ENCODE results near the gene PPP1R9B. TPM values are rescaled to one million over a fixed set of nuclear protein-coding genes. Genes with fewer than 3 reads are reported as not detected.
A peak's percentile ranks its signal among the peaks of the same experiment; 100 is the strongest.

PPP1R9B gene
- total RNA-seq, 2 donors from 2014 or later: 24.1 to 34.6 TPM

DNA sequence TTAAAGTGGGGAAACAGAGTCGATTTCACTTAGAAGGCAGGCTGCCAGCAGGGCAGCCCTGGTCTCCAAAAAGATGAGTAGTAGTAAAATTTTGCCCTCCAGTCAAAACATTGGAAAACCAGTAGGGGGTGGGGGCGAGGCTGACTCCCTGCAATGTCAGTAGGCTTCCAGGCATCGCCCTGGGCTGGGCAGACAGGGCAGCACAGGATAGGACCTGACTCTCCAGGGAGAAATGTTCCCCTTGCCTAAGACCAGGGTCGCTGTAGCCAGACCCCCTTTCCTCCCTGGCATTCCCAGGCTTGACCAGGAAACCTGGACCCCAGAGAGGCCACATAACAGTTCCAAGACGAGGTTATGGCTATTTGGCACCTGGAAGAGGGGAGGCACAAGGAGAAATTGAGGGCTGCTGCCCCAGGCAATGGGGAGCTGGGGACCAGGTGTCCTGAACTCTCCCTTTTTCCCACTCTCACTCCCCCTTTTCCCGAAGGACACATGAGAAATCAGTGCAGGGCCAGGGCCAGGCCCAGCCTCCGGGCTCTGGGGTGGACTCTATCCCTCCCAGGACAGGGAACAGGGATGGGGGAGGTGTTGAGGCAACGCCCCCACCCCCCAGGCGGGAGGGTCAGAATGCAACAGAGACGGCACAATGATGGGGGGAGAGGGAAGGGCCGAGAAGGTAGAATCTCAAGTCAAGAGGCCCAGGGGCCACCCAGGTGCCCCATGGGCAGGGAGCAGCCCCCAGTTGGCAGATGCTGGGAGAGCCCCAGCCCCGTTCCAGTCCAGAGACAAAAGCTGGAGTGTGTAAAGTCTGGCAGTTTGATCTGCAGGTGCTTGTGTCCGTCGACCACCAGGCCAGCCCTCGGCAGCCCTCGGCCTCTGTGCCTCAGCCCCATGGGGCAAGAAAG is 16.0 kb downstream of the PPP1R9B start:
- Mint-ChIP-seq H3K27ac (no peak overlapping the region), H3K4me3 (no peak overlapping the region), H3K4me1 (peaks cover 11% of the 10 kb centered on the region), H3K9me3 (no peaks in the 10 kb centered on the region), H3K36me3 (ENCODE audit: low read depth) (peaks cover 29% of the 10 kb centered on the region), H3K27me3 (ENCODE audit: insufficient read depth) (peaks cover 23% of the 10 kb centered on the region)
- H3K27ac ChIP-seq (ENCODE audit: low read depth, low read length): no peak overlapping the region
- peaks cover 41% of the 10 kb centered on the region for H3K36me3 ChIP-seq (ENCODE audit: control insufficient read depth, insufficient read depth, low read length)
- H3K4me1 ChIP-seq (ENCODE audit: control insufficient read depth, insufficient read depth, low read length): no peaks in the 10 kb centered on the region
- DNase-seq: peak; percentile 66
- no peak overlapping the region for H3K9ac ChIP-seq (ENCODE audit: extremely low read depth, low read length, poor library complexity, severe bottlenecking)
- H3K4me3 ChIP-seq (ENCODE audit: low read length): no peak overlapping the region
- no peaks in the 10 kb centered on the region for H3K27me3 ChIP-seq (ENCODE audit: control insufficient read depth, insufficient read depth, low read length, poor library complexity, severe bottlenecking)
- no peaks in the 10 kb centered on the region for H3K9me3 ChIP-seq (ENCODE audit: control insufficient read depth, low read length)
- WGBS, 2 experiments (ENCODE audit: insufficient coverage in 1 of 2, insufficient read length in 1 of 2): 68 to 77% methylated on average over 6 to 16 of the region's 16 CpGs
- TF ChIP-seq, protein P1, sequence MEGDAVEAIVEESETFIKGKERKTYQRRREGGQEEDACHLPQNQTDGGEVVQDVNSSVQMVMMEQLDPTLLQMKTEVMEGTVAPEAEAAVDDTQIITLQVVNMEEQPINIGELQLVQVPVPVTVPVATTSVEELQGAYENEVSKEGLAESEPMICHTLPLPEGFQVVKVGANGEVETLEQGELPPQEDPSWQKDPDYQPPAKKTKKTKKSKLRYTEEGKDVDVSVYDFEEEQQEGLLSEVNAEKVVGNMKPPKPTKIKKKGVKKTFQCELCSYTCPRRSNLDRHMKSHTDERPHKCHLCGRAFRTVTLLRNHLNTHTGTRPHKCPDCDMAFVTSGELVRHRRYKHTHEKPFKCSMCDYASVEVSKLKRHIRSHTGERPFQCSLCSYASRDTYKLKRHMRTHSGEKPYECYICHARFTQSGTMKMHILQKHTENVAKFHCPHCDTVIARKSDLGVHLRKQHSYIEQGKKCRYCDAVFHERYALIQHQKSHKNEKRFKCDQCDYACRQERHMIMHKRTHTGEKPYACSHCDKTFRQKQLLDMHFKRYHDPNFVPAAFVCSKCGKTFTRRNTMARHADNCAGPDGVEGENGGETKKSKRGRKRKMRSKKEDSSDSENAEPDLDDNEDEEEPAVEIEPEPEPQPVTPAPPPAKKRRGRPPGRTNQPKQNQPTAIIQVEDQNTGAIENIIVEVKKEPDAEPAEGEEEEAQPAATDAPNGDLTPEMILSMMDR (conservative IDR thresholded peaks at IDR 0.05): no peak

DNA sequence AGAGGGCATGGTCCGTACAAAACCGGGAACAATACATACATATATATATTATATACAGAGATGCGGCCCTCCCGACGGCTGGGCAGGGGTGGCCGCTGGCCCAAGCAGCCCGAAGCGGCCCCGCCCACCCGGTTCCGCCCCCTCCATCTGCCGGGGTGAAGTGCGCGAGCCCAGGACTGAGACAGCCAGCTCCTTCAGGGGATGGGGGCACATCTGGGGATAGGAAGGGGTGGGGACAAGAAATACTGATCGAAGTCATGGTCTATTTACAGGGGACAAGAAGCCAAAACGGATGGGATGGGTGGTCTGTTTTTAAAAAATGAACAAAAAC is 16.7 kb downstream of the PPP1R9B start:
- Histone ChIP-seq H3K9ac (ENCODE audit: extremely low read depth, low read length, poor library complexity, severe bottlenecking) (no peak overlapping the region), H3K9me3 (ENCODE audit: control insufficient read depth, low read length) (no peaks in the 10 kb centered on the region), H3K27me3 (ENCODE audit: control insufficient read depth, insufficient read depth, low read length, poor library complexity, severe bottlenecking) (no peaks in the 10 kb centered on the region), H3K27ac (ENCODE audit: low read depth, low read length) (no peak overlapping the region), H3K36me3 (ENCODE audit: control insufficient read depth, insufficient read depth, low read length) (peaks cover 34% of the 10 kb centered on the region), H3K4me1 (ENCODE audit: control insufficient read depth, insufficient read depth, low read length) (no peaks in the 10 kb centered on the region), H3K4me3 (ENCODE audit: low read length) (no peak overlapping the region)
- peak; percentile 74 for DNase-seq
- peaks cover 14% of the 10 kb centered on the region for H3K4me1 Mint-ChIP-seq
- no peaks in the 10 kb centered on the region for H3K9me3 Mint-ChIP-seq
- peaks cover 26% of the 10 kb centered on the region for H3K36me3 Mint-ChIP-seq (ENCODE audit: low read depth)
- no peak overlapping the region for H3K27ac Mint-ChIP-seq
- H3K4me3 Mint-ChIP-seq: no peak overlapping the region
- WGBS, 2 experiments (ENCODE audit: insufficient coverage in 1 of 2, insufficient read length in 1 of 2): 48 to 49% methylated on average over 10 to 14 of the region's 16 CpGs
- peaks cover 25% of the 10 kb centered on the region for H3K27me3 Mint-ChIP-seq (ENCODE audit: insufficient read depth)
- TF ChIP-seq, protein P1 (conservative IDR thresholded peaks at IDR 0.05): no peak

DNA sequence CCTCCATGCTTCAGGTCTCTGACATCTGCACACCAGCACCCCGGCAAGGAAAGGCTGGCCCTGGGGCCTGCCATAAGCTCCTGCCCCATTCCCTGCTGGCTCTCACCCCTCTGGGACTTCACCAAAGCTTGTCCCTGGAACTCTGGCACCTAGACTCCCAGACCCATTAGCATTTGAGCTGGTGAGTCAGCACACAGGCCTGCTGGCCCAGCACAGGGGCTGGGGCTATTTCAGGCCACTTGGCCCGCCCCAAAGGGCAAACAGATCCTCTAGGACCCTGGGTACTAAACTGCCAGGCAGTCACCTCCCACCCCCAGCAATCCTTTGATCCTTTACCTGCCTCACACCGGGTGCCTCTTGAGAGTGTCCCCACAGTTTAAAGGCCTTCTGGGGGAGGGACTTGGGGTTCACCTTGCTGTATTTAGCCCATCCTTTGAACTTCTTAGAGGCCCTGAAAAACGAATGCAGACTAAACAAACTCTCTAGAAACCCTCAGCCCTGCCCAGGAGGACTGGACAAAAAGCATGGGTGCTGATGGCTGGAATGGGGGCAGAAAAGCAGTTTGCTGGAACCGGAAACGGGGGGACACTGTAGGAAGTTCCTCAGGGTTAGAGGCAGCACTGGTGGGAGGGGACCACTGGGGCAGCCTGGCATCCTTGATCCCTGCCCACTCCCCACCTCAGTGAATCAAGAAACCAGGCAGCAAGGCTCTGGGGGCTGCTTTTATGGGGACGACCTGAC is 17.3 kb downstream of the PPP1R9B start:
- peak overlapping the region; percentile 21 for H3K27ac Mint-ChIP-seq
- DNase-seq: peak; percentile 89
- Histone ChIP-seq H3K27ac (ENCODE audit: low read depth, low read length) (no peak overlapping the region), H3K9me3 (ENCODE audit: control insufficient read depth, low read length) (no peaks in the 10 kb centered on the region), H3K36me3 (ENCODE audit: control insufficient read depth, insufficient read depth, low read length) (peaks cover 28% of the 10 kb centered on the region), H3K9ac (ENCODE audit: extremely low read depth, low read length, poor library complexity, severe bottlenecking) (no peak overlapping the region), H3K27me3 (ENCODE audit: control insufficient read depth, insufficient read depth, low read length, poor library complexity, severe bottlenecking) (no peaks in the 10 kb centered on the region), H3K4me1 (ENCODE audit: control insufficient read depth, insufficient read depth, low read length) (no peaks in the 10 kb centered on the region), H3K4me3 (ENCODE audit: low read length) (no peak overlapping the region)
- no peak overlapping the region for H3K4me3 Mint-ChIP-seq
- TF ChIP-seq, protein P1 (conservative IDR thresholded peaks at IDR 0.05): no peak
- H3K27me3 Mint-ChIP-seq (ENCODE audit: insufficient read depth): peaks cover 28% of the 10 kb centered on the region
- H3K4me1 Mint-ChIP-seq: peaks cover 18% of the 10 kb centered on the region
- WGBS, 2 experiments (ENCODE audit: insufficient coverage in 1 of 2, insufficient read length in 1 of 2): 14 to 60% methylated on average over 1 to 6 of the region's 7 CpGs
- peaks cover 20% of the 10 kb centered on the region for H3K36me3 Mint-ChIP-seq (ENCODE audit: low read depth)
- no peaks in the 10 kb centered on the region for H3K9me3 Mint-ChIP-seq
